PFSK-1 (cell line): ENCODE measurements around the gene NUDT22.

Source experiments
- FOXP2 ChIP-seq: optimal IDR thresholded peaks from 2 replicates; pipeline ENCODE3; 2011; ENCODE audit warnings: borderline replicate concordance, control low read depth, inconsistent platforms; ENCODE audit not compliant: insufficient read depth; ENCODE audit errors: extremely low read length, extremely low read depth
- POLR2AphosphoS5 ChIP-seq: IDR thresholded peaks from 2 replicates; pipeline ENCODE4 v1.6.1; 2012; ENCODE audit warnings: low read depth, mild to moderate bottlenecking, control low read depth, low read length, moderate library complexity
- REST ChIP-seq, 2 experiments: IDR thresholded peaks; 2 replicates each; pipeline versions ENCODE4 v1.6.1 to v1.8.0; 2011 to 2012; ENCODE audit warnings: low read depth in 2 of 2, low read length in 2 of 2, control low read depth in 1 of 2, inconsistent platforms in 1 of 2, mild to moderate bottlenecking in 1 of 2, moderate library complexity in 1 of 2; ENCODE audit not compliant: insufficient read depth in 1 of 2
- SIN3A ChIP-seq: IDR thresholded peaks from 2 replicates; pipeline ENCODE4 v1.6.1; 2012; ENCODE audit warnings: mild to moderate bottlenecking, low read length, moderate library complexity, borderline replicate concordance; ENCODE audit not compliant: insufficient read depth
- TAF1 ChIP-seq: IDR thresholded peaks from 2 replicates; pipeline ENCODE4 v1.6.1; 2012; ENCODE audit warnings: low read length, control low read depth, borderline replicate concordance; ENCODE audit not compliant: insufficient read depth

NUDT22 gene

GRCh38 chr11:64227405-64227956, 1.4 kb downstream of the NUDT22 start:
- TF ChIP-seq POLR2AphosphoS5 = no peak
- no peak for TF ChIP-seq REST (IDR thresholded peaks at IDR 0.05; ENCODE audit: insufficient read depth in 1 of 2, low read depth in 2 of 2, low read length in 2 of 2)
- TF ChIP-seq TAF1 = no peak
- TF ChIP-seq SIN3A = no peak
- TF ChIP-seq FOXP2 = no peak

- no peak; the same call in 1 of the 2 replicates for TF ChIP-seq POLR2AphosphoS5
- TF ChIP-seq FOXP2 = no peak
- no peak for TF ChIP-seq TAF1
- TF ChIP-seq SIN3A = no peak
- TF ChIP-seq REST (IDR thresholded peaks at IDR 0.05; ENCODE audit: insufficient read depth in 1 of 2, low read depth in 2 of 2, low read length in 2 of 2) = no peak
Observed at GRCh38 chr11:64229090-64229743, 3.1 kb downstream of the NUDT22 start.

- no peak for TF ChIP-seq REST (IDR thresholded peaks at IDR 0.05; ENCODE audit: insufficient read depth in 1 of 2, low read depth in 2 of 2, low read length in 2 of 2)
- no peak for TF ChIP-seq TAF1
- no peak for TF ChIP-seq POLR2AphosphoS5
- TF ChIP-seq SIN3A = no peak
- TF ChIP-seq FOXP2 = no peak
Observed at GRCh38 chr11:64229744-64230170, 3.7 kb downstream of the NUDT22 start.

GRCh38 chr11:64230171-64230984, 4.3 kb downstream of the NUDT22 start, which contains the start of gene DNAJC4:
Gene DNAJC4 (plus strand): TSS chr11:64230548. CDS start chr11:64230855, 307 bp downstream.
- TF ChIP-seq FOXP2 = no peak
- TF ChIP-seq SIN3A = no peak
- peak; percentile 75 for TF ChIP-seq POLR2AphosphoS5

GRCh38 chr11:64230985-64231365, 4.9 kb downstream of the NUDT22 start:
- no peak for TF ChIP-seq TAF1
- TF ChIP-seq FOXP2 = no peak
- no peak for TF ChIP-seq SIN3A
- TF ChIP-seq REST (IDR thresholded peaks at IDR 0.05; ENCODE audit: insufficient read depth in 1 of 2, low read depth in 2 of 2, low read length in 2 of 2) = no peak
- no peak for TF ChIP-seq POLR2AphosphoS5
